PFSK-1 (cell line): ENCODE measurements around the gene SEC14L6.

Source experiments
- POLR2AphosphoS5 ChIP-seq: IDR thresholded peaks from 2 replicates; pipeline ENCODE4 v1.6.1; 2012; ENCODE audit warnings: low read depth, mild to moderate bottlenecking, control low read depth, low read length, moderate library complexity
- SIN3A ChIP-seq: IDR thresholded peaks from 2 replicates; pipeline ENCODE4 v1.6.1; 2012; ENCODE audit warnings: mild to moderate bottlenecking, low read length, moderate library complexity, borderline replicate concordance; ENCODE audit not compliant: insufficient read depth
- TAF1 ChIP-seq: IDR thresholded peaks from 2 replicates; pipeline ENCODE4 v1.6.1; 2012; ENCODE audit warnings: low read length, control low read depth, borderline replicate concordance; ENCODE audit not compliant: insufficient read depth
- TF ChIP-seq, protein P1 (sequence below), 2 experiments: IDR thresholded peaks; 2 replicates each; pipeline versions ENCODE4 v1.6.1 to v1.8.0; 2011 to 2012; ENCODE audit warnings: low read depth in 2 of 2, low read length in 2 of 2, control low read depth in 1 of 2, inconsistent platforms in 1 of 2, mild to moderate bottlenecking in 1 of 2, moderate library complexity in 1 of 2; ENCODE audit not compliant: insufficient read depth in 1 of 2

DNA sequence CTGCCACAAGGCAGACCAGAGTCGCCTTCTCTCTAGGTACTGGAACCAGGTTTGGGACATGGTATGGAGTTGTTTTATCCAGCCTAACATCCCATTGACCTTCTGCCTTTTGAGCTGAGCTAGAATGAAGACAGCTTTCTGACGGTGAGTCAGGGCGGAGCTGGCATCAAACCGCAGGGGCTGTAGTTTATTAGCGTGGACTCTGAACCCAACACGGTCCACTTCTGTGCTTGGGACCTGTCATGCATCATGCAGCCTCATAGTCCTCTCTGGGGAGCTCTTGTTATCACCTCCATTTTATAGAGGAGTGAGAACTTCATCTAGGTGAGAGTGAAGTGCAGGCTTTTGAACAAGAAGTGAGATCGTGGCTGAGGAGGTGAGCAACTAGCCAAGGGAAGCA, 19.6 kb upstream of the SEC14L6 start:
- TF ChIP-seq POLR2AphosphoS5 (no peak), TAF1 (no peak), SIN3A (no peak)
- TF ChIP-seq, protein P1, sequence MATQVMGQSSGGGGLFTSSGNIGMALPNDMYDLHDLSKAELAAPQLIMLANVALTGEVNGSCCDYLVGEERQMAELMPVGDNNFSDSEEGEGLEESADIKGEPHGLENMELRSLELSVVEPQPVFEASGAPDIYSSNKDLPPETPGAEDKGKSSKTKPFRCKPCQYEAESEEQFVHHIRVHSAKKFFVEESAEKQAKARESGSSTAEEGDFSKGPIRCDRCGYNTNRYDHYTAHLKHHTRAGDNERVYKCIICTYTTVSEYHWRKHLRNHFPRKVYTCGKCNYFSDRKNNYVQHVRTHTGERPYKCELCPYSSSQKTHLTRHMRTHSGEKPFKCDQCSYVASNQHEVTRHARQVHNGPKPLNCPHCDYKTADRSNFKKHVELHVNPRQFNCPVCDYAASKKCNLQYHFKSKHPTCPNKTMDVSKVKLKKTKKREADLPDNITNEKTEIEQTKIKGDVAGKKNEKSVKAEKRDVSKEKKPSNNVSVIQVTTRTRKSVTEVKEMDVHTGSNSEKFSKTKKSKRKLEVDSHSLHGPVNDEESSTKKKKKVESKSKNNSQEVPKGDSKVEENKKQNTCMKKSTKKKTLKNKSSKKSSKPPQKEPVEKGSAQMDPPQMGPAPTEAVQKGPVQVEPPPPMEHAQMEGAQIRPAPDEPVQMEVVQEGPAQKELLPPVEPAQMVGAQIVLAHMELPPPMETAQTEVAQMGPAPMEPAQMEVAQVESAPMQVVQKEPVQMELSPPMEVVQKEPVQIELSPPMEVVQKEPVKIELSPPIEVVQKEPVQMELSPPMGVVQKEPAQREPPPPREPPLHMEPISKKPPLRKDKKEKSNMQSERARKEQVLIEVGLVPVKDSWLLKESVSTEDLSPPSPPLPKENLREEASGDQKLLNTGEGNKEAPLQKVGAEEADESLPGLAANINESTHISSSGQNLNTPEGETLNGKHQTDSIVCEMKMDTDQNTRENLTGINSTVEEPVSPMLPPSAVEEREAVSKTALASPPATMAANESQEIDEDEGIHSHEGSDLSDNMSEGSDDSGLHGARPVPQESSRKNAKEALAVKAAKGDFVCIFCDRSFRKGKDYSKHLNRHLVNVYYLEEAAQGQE (IDR thresholded peaks at IDR 0.05; ENCODE audit: insufficient read depth in 1 of 2, low read depth in 2 of 2, low read length in 2 of 2), result no peak
